HepG2 (cell line): ENCODE results near the gene ULBP2. TPM values are rescaled to one million over a fixed set of nuclear protein-coding genes. Genes with fewer than 3 reads are reported as not detected.

Experiments used
- ATAC-seq: fragments of 200-7000 bp; cut with Tn5 transposase; 3 replicates; pipeline ENCODE4 v1.9.1; 2020; ENCODE audit warnings: mild to moderate bottlenecking, moderate library complexity
- BruUV-seq: library from RNA; stranded (reverse); fragments of 400-500 nt; replicated peaks from 2 replicates; lab custom pipeline; 2021; lab: Mats Ljungman, UMichigan
- CTCF ChIA-PET: fragments of 300-600 bp; formaldehyde crosslinking; extraction: SDS; loops from one replicate; lab custom pipeline; 2021; ENCODE audit warnings: low total read pairs, inconsistent platforms, low intra/inter-chr PET ratio; lab: Yijun Ruan, JAX
- POLR2A ChIA-PET: fragments of 350-600 bp; sonication (Branson Sonifier 250); formaldehyde crosslinking; loops from one replicate; lab custom pipeline; 2020; ENCODE audit warnings: antibody characterized with exemption, inconsistent platforms; lab: Yijun Ruan, JAX
- DNase-seq: peaks from one replicate; pipeline ENCODE4 v3.0.0-alpha.2; 2015; ENCODE audit warnings: low spot score
- FAIRE-seq: peaks from 3 replicates; lab custom pipeline; 2011; peaks lifted over from hg19 to GRCh38; lab: Jason Lieb, UNC
- H2AFZ ChIP-seq: one replicate; pipeline ENCODE4 v1.6.1; 2011; ENCODE audit warnings: low read length, inconsistent platforms
- H3K27ac ChIP-seq: fragments of 300-600 bp; 3 replicates; pipeline ENCODE4 v1.8.0; 2011; ENCODE audit warnings: mixed run types, mild to moderate bottlenecking, mixed read lengths, low read length, inconsistent platforms; ENCODE audit not compliant: insufficient read depth; ENCODE audit errors: extremely low read length
- H3K27me3 ChIP-seq, 2 experiments: fragments of 200-600 bp in 1 of 2; 2 replicates in 1 of 2; 3 replicates in 1 of 2; pipeline versions ENCODE4 v1.6.0 to v1.8.0; 2011; ENCODE audit warnings: low read length in 2 of 2, mild to moderate bottlenecking in 2 of 2, moderate library complexity in 2 of 2, inconsistent platforms in 1 of 2; ENCODE audit not compliant: insufficient read depth in 2 of 2, control insufficient read depth in 1 of 2
- H3K36me3 ChIP-seq, 2 experiments: fragments of 200-600 bp in 1 of 2; replicated peaks in 1 of 2; 2 replicates in 1 of 2; 3 replicates in 1 of 2; pipeline versions ENCODE4 v1.5.1 to v1.8.0; 2011; ENCODE audit warnings: low read length in 2 of 2, inconsistent platforms in 1 of 2; ENCODE audit not compliant: insufficient read depth in 2 of 2, control insufficient read depth in 1 of 2
- H3K4me1 ChIP-seq: 2 replicates; pipeline ENCODE4 v1.5.1; 2012; ENCODE audit warnings: low read length, inconsistent platforms; ENCODE audit not compliant: insufficient read depth
- H3K4me2 ChIP-seq: 2 replicates; pipeline ENCODE4 v1.6.0; 2011; ENCODE audit warnings: low read depth, low read length, inconsistent platforms
- H3K4me3 ChIP-seq, 3 experiments: fragments of 200-600 bp in 1 of 3; sonication (generic), shearing (Covaris generic) in 1 of 3; replicated peaks in 1 of 3; 2 replicates each; pipeline ENCODE4 v1.5.1; 2011 to 2016; ENCODE audit warnings: low read length in 3 of 3, inconsistent platforms in 2 of 3, low read depth in 2 of 3, mild to moderate bottlenecking in 2 of 3, control low read depth in 1 of 3, mixed read lengths in 1 of 3; ENCODE audit not compliant: insufficient read depth in 1 of 3
- H3K79me2 ChIP-seq: one replicate; pipeline ENCODE4 v1.6.1; 2011; ENCODE audit warnings: low read length, inconsistent platforms; ENCODE audit not compliant: insufficient read depth
- H3K9ac ChIP-seq: 2 replicates; pipeline ENCODE4 v1.6.0; 2011; ENCODE audit warnings: mild to moderate bottlenecking, low read depth, low read length, inconsistent platforms; ENCODE audit not compliant: insufficient read depth
- H3K9me3 ChIP-seq: 2 replicates; pipeline ENCODE4 v1.5.1; 2012; ENCODE audit warnings: mild to moderate bottlenecking, low read length
- H4K20me1 ChIP-seq: 2 replicates; pipeline ENCODE4 v1.6.0; 2011; ENCODE audit warnings: inconsistent platforms, mild to moderate bottlenecking, low read length, moderate library complexity; ENCODE audit not compliant: insufficient read depth
- ELF3 ChIP-seq: IDR thresholded peaks from 2 replicates; pipeline ENCODE4 v1.6.1; 2016; ENCODE audit warnings: missing genetic modification reagents, missing compliant biosample characterization
- ELK4 ChIP-seq: sonication (generic); formaldehyde crosslinking; IDR thresholded peaks from 2 replicates; pipeline ENCODE4 v1.9.0; 2021; ENCODE audit warnings: missing genetic modification reagents, borderline replicate concordance
- FOXA1 ChIP-seq, 2 experiments: fragments of 450-650 bp in 1 of 2; sonication (generic) in 1 of 2; formaldehyde crosslinking in 1 of 2; IDR thresholded peaks; 2 replicates each; pipeline versions ENCODE4 v1.4.0 to v1.6.1; 2016 to 2020; ENCODE audit warnings: missing genetic modification reagents in 1 of 2
- FOXA3 ChIP-seq: IDR thresholded peaks from 2 replicates; pipeline ENCODE4 v1.6.1; 2016; ENCODE audit warnings: missing genetic modification reagents, missing compliant biosample characterization
- HOXA3 ChIP-seq: sonication (generic); formaldehyde crosslinking; IDR thresholded peaks from 2 replicates; pipeline ENCODE4 v1.5.0; 2020; ENCODE audit warnings: missing genetic modification reagents
- RARA ChIP-seq: IDR thresholded peaks from 2 replicates; pipeline ENCODE4 v1.6.1; 2016; ENCODE audit warnings: missing genetic modification reagents, missing compliant biosample characterization
- SALL1 ChIP-seq: sonication (generic); formaldehyde crosslinking; IDR thresholded peaks from 2 replicates; pipeline ENCODE4 v1.8.0; 2022; ENCODE audit warnings: mild to moderate bottlenecking, missing genetic modification reagents
- SAP130 ChIP-seq: IDR thresholded peaks from 2 replicates; pipeline ENCODE4 v1.6.1; 2016; ENCODE audit warnings: low read depth
- SP5 ChIP-seq: IDR thresholded peaks from 2 replicates; pipeline ENCODE4 v1.6.1; 2016; ENCODE audit warnings: low read depth, borderline replicate concordance
- ZNF205 ChIP-seq: IDR thresholded peaks from 2 replicates; pipeline ENCODE4 v1.6.1; 2018; ENCODE audit warnings: missing biosample characterization, missing genetic modification reagents
- ZNF343 ChIP-seq: sonication (generic); formaldehyde crosslinking; IDR thresholded peaks from 2 replicates; pipeline ENCODE4 v1.4.0; 2020; ENCODE audit warnings: mild to moderate bottlenecking, missing genetic modification reagents
- ZNF644 ChIP-seq: IDR thresholded peaks from 2 replicates; pipeline ENCODE4 v1.6.1; 2016; ENCODE audit warnings: low read depth
- WGBS: methylation state at CpG from one replicate; pipeline ENCODE4 v1.1.6; 2017; ENCODE audit warnings: low lambda C conversion rate; 5-methylcytosine and 5-hydroxymethylcytosine counted together
- in situ Hi-C: cut with HindIII; loops from 2 replicates; pipeline ENCODE4 v1.10.0; 2017; ENCODE audit warnings: low pct_unique_long_range_greater_than_20kb; ENCODE audit not compliant: extremely low pct_ligation_motif_present
- intact Hi-C: fragments of 100-400 bp; cut with micrococcal nuclease; formaldehyde crosslinking; loops from one replicate; pipeline ENCODE4 v1.10.0; 2022; ENCODE audit not compliant: unreplicated experiment
- polyA plus RNA-seq, 8 experiments: library from polyadenylated mRNA; depleted of rRNA in 3 of 8; stranded (reverse) in 7 of 8; unstranded in 1 of 8; fragments of >200 nt; fragmentation: Illumina TruSeq in 4 of 8; extraction: Trizol in 4 of 8; gene quantifications; 2 replicates each; pipeline versions ENCODE4 v1.2.1 to v1.2.3, GENCODE V29; 2011 to 2016; ENCODE audit warnings: low read depth in 4 of 8, missing spikeins in 1 of 8, mixed read lengths in 1 of 8; ENCODE audit not compliant: insufficient read depth in 1 of 8
- total RNA-seq, 5 experiments: library from RNA; depleted of rRNA; stranded (reverse); fragments of >200 nt; fragmentation: Illumina TruSeq; extraction: Trizol; gene quantifications; 2 replicates each; pipeline ENCODE4 v1.2.3, GENCODE V29; 2016; ENCODE audit warnings: low read depth in 1 of 5
- TF ChIP-seq, protein P1 (sequence below): sonication (generic); formaldehyde crosslinking; IDR thresholded peaks from 2 replicates; pipeline ENCODE4 v1.4.0; 2020; ENCODE audit warnings: missing genetic modification reagents
- TF ChIP-seq, protein P2 (sequence below): IDR thresholded peaks from 2 replicates; pipeline ENCODE4 v1.4.0; 2020; ENCODE audit warnings: mild to moderate bottlenecking, missing genetic modification reagents
- TF ChIP-seq, protein P3 (sequence below): sonication (generic); formaldehyde crosslinking; IDR thresholded peaks from 2 replicates; pipeline ENCODE4 v1.5.0; 2020; ENCODE audit warnings: mild to moderate bottlenecking, missing genetic modification reagents, moderate library complexity

ULBP2 gene
- total and polyA plus RNA-seq, 2 of the 13 experiments (the other 11 are each of a cell fraction or from before 2014, with no cell fraction given), result not detected

DNA sequence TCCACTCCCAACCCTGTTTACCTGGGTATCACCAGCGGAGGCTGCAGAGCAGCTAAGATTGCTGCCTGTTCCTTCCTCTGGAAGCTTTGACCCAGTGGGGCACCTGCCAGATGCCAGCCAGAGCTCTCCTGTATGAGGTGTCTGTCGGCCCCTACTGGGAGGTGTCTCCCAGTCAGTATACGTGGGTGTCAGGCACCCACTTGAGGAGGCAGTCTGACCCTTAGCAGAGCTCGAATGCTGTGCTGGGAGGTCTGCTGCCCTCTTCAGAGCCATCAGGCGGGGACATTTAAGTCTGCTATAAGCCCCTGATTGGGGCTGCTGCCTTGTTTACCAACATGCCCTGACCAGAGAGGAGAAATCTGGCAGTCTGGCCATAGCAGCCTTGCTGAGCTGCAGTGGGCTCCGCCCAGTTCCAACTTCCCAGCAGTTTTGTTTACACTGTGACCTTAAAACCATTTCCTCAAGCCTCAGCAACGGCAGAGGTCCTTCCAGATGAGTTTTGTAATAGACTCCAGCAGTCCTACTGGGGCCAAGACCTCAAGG is 46.7 kb upstream of the ULBP2 start:
- peak; percentile 24 for DNase-seq
- Histone ChIP-seq H3K9me3 (no peaks in the 10 kb centered on the region), H3K79me2 (no peaks in the 10 kb centered on the region), H3K27me3 (peaks cover 7 to 56% of the 10 kb centered on the region in 2 experiments; a peak in 4 of 5 replicates), H3K36me3 (no peaks in the 10 kb centered on the region), H3K27ac (no peak overlapping the region), H3K4me1 (peaks cover 36% of the 10 kb centered on the region), H3K4me3 (0 out of 6 replicates have a peak overlapping the region, but pooled peaks of 1 of the 3 experiments have one; percentile 3), H2AFZ (no peak overlapping the region), H3K9ac (no peak overlapping the region), H4K20me1 (no peaks in the 10 kb centered on the region), H3K4me2 (peak overlapping the region; percentile 30; the same call in 1 of the 2 replicates)
- no peak for TF ChIP-seq FOXA1 (IDR thresholded peaks at IDR 0.05)
- peak; percentile 59 for TF ChIP-seq FOXA1 (CRISPR knock-in tag; IDR thresholded peaks at IDR 0.05)
- 0 out of 2 replicates have a peak, but pooled peaks have one; percentile 24 for TF ChIP-seq SAP130 (CRISPR knock-in tag)
- TF ChIP-seq HOXA3 (CRISPR knock-in tag), result no peak
- TF ChIP-seq, protein P1, sequence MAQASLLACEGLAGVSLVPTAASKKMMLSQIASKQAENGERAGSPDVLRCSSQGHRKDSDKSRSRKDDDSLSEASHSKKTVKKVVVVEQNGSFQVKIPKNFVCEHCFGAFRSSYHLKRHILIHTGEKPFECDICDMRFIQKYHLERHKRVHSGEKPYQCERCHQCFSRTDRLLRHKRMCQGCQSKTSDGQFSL (CRISPR knock-in tag), result no peak
- TF ChIP-seq ZNF343, result no peak
- 0 out of 2 replicates have a peak, but pooled peaks have one; percentile 20 for TF ChIP-seq ELF3
- TF ChIP-seq ELK4 (CRISPR knock-in tag), result no peak
- TF ChIP-seq, protein P2, sequence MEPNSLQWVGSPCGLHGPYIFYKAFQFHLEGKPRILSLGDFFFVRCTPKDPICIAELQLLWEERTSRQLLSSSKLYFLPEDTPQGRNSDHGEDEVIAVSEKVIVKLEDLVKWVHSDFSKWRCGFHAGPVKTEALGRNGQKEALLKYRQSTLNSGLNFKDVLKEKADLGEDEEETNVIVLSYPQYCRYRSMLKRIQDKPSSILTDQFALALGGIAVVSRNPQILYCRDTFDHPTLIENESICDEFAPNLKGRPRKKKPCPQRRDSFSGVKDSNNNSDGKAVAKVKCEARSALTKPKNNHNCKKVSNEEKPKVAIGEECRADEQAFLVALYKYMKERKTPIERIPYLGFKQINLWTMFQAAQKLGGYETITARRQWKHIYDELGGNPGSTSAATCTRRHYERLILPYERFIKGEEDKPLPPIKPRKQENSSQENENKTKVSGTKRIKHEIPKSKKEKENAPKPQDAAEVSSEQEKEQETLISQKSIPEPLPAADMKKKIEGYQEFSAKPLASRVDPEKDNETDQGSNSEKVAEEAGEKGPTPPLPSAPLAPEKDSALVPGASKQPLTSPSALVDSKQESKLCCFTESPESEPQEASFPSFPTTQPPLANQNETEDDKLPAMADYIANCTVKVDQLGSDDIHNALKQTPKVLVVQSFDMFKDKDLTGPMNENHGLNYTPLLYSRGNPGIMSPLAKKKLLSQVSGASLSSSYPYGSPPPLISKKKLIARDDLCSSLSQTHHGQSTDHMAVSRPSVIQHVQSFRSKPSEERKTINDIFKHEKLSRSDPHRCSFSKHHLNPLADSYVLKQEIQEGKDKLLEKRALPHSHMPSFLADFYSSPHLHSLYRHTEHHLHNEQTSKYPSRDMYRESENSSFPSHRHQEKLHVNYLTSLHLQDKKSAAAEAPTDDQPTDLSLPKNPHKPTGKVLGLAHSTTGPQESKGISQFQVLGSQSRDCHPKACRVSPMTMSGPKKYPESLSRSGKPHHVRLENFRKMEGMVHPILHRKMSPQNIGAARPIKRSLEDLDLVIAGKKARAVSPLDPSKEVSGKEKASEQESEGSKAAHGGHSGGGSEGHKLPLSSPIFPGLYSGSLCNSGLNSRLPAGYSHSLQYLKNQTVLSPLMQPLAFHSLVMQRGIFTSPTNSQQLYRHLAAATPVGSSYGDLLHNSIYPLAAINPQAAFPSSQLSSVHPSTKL (CRISPR knock-in tag), result peak; percentile 25; the same call in 1 of the 2 replicates
- TF ChIP-seq ZNF644, result 0 out of 2 replicates have a peak, but pooled peaks have one; percentile 16
- TF ChIP-seq FOXA3 (CRISPR knock-in tag), result peak; percentile 68
- 0 out of 2 replicates have a peak, but pooled peaks have one; percentile 30 for TF ChIP-seq ZNF205
- TF ChIP-seq SP5, result peak; percentile 60; the same call in 1 of the 2 replicates
- 0 out of 2 replicates have a peak, but pooled peaks have one; percentile 21 for TF ChIP-seq SALL1 (CRISPR knock-in tag)
- TF ChIP-seq RARA (CRISPR knock-in tag), result 0 out of 2 replicates have a peak, but pooled peaks have one; percentile 5
- TF ChIP-seq, protein P3, sequence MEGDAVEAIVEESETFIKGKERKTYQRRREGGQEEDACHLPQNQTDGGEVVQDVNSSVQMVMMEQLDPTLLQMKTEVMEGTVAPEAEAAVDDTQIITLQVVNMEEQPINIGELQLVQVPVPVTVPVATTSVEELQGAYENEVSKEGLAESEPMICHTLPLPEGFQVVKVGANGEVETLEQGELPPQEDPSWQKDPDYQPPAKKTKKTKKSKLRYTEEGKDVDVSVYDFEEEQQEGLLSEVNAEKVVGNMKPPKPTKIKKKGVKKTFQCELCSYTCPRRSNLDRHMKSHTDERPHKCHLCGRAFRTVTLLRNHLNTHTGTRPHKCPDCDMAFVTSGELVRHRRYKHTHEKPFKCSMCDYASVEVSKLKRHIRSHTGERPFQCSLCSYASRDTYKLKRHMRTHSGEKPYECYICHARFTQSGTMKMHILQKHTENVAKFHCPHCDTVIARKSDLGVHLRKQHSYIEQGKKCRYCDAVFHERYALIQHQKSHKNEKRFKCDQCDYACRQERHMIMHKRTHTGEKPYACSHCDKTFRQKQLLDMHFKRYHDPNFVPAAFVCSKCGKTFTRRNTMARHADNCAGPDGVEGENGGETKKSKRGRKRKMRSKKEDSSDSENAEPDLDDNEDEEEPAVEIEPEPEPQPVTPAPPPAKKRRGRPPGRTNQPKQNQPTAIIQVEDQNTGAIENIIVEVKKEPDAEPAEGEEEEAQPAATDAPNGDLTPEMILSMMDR, result peak; percentile 22; the same call in 1 of the 2 replicates
- in situ Hi-C loops, result no loop called here
- FAIRE-seq, result peak; percentile 42
- peak; percentile 24; the same call in 1 of the 3 replicates for ATAC-seq
- intact Hi-C loops, result no loop called here
- ChIA-PET CTCF (no interaction called here), POLR2A (no interaction called here)
- no TSS peak for BruUV-seq
- 13% methylated on average over 6 of the region's 7 CpGs for WGBS
